Neutrophil (primary cell): ENCODE results near the gene PLXNA4.

Source experiments
- H3K27ac ChIP-seq: fragments of 200-600 bp; sonication (generic); 2 replicates; pipeline ENCODE4 v1.5.1; 2016; ENCODE audit warnings: mild to moderate bottlenecking, moderate library complexity
- H3K27me3 ChIP-seq: fragments of 200-600 bp; sonication (generic); 2 replicates; pipeline ENCODE4 v1.6.0; 2016; ENCODE audit warnings: mild to moderate bottlenecking
- H3K36me3 ChIP-seq: fragments of 200-600 bp; sonication (generic); 2 replicates; pipeline ENCODE4 v1.5.1; 2017
- H3K4me1 ChIP-seq, 2 experiments: fragments of 200-600 bp in 1 of 2; sonication (generic) in 1 of 2; 1 replicate in 1 of 2; 2 replicates in 1 of 2; pipeline versions ENCODE4 v1.5.1 to v1.6.1; 2013 to 2016; ENCODE audit warnings: low read depth in 1 of 2, low read length in 1 of 2, mild to moderate bottlenecking in 1 of 2, moderate library complexity in 1 of 2; ENCODE audit not compliant: control insufficient read depth in 1 of 2, insufficient read depth in 1 of 2
- H3K4me3 ChIP-seq, 2 experiments: fragments of 200-600 bp in 1 of 2; sonication (generic) in 1 of 2; 1 replicate in 1 of 2; 2 replicates in 1 of 2; pipeline ENCODE4 v1.5.1; 2013 to 2016; ENCODE audit warnings: low read depth in 1 of 2, low read length in 1 of 2, mild to moderate bottlenecking in 1 of 2, moderate library complexity in 1 of 2
- H3K9me3 ChIP-seq: fragments of 200-600 bp; sonication (generic); 2 replicates; pipeline ENCODE4 v1.5.1; 2016
- CTCF ChIP-seq: fragments of 200-600 bp; sonication (generic); IDR thresholded peaks from 2 replicates; pipeline ENCODE4 v1.5.1; 2016; ENCODE audit warnings: antibody characterized with exemption

PLXNA4 gene

GRCh38 chr7:132269718-132270117 lies 306.6 kb downstream of the PLXNA4 start:
- Histone ChIP-seq H3K27ac (no peak overlapping the region), H3K36me3 (no peaks in the 10 kb centered on the region), H3K4me3 (no peak overlapping the region), H3K9me3 (no peaks in the 10 kb centered on the region), H3K27me3 (no peaks in the 10 kb centered on the region), H3K4me1 (no peaks in the 10 kb centered on the region)
- TF ChIP-seq CTCF = no peak

- TF ChIP-seq CTCF = no peak
- Histone ChIP-seq H3K4me1 (no peaks in the 10 kb centered on the region), H3K36me3 (no peaks in the 10 kb centered on the region), H3K9me3 (no peaks in the 10 kb centered on the region), H3K27me3 (no peaks in the 10 kb centered on the region), H3K4me3 (no peak overlapping the region), H3K27ac (no peak overlapping the region)
These were observed 313.1 kb downstream of the PLXNA4 start for GRCh38 chr7:132263151-132263550.

DNA sequence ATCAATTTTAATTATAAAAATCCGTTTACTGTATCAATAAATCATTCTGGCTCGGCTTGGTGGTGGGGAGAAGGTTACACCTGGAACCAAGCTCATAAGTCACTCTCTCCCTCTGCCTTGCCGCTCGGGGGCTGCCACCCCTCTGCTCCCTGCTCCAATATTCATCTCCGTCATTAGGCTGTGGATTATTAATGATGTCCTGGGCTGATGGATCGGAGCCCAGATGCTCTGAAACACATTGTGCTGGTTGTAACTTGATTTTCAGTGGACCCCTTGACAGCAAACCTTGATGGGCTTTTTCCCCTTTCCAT lies 314.2 kb downstream of the PLXNA4 start:
- no peaks in the 10 kb centered on the region for H3K27me3 ChIP-seq
- H3K9me3 ChIP-seq = no peaks in the 10 kb centered on the region
- H3K4me3 ChIP-seq = no peak overlapping the region
- no peaks in the 10 kb centered on the region for H3K36me3 ChIP-seq
- H3K4me1 ChIP-seq = no peaks in the 10 kb centered on the region
- no peak overlapping the region for H3K27ac ChIP-seq
- TF ChIP-seq CTCF = no peak

DNA sequence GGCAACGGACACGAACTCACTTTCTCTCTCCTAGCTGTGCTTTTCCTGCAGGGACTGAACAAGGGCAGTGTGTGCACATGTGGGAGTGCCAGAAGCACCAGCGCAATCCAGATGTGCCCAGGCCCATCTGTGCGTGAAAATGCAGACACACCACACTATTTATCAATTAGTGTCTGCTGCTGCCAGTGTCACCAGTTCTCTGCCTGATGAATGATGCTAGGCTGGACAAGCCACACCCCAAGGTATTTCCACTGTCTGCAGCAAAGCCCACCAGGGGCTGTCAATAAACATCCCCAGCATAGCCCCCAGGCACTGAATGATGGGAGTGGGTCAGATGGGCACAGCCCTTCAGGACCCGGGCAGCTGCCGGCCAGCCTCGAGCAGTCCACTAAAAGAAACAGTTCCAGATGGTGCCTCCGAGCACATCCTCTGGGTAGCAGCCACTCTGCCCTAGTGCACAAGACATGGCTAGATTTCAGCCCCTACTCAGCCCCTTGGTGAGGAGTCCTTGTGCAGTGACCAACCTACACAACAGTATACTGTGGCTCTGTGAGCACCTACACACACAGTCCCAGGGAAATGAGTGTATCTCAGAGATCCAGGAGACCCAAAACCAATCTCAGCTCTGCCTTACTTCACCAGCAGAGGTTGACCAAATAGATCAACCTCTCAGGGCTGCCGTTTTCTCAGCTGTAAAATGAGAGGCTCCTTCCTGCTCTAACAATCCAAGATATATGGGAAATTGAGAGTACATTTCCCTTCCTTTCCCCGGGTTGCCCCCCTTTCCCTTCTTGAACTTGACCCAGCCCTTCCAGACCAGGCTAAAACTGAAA lies 314.7 kb downstream of the PLXNA4 start:
- Histone ChIP-seq H3K27ac (no peak overlapping the region), H3K9me3 (no peaks in the 10 kb centered on the region), H3K36me3 (no peaks in the 10 kb centered on the region), H3K4me1 (no peaks in the 10 kb centered on the region), H3K4me3 (no peak overlapping the region), H3K27me3 (no peaks in the 10 kb centered on the region)
- TF ChIP-seq CTCF = no peak

GRCh38 chr7:132258231-132258630 lies 318.0 kb downstream of the PLXNA4 start:
- no peak for TF ChIP-seq CTCF

More at GRCh38 chr7:132258231-132258630, 318.0 kb downstream of the PLXNA4 start:
- H3K27me3 ChIP-seq = no peaks in the 10 kb centered on the region
- H3K36me3 ChIP-seq = no peaks in the 10 kb centered on the region
- no peak overlapping the region for H3K4me3 ChIP-seq
- H3K9me3 ChIP-seq = no peaks in the 10 kb centered on the region
- H3K4me1 ChIP-seq = no peaks in the 10 kb centered on the region
- H3K27ac ChIP-seq = no peak overlapping the region
